Effector CD8-positive, alpha-beta T cell (primary cell): ENCODE results near the gene CDC42BPA.
"Not testable (repeated sequence)": the region's sequence is repeated elsewhere in the genome, so short reads cannot be mapped to it uniquely, and the experiment has no call there.

ENCODE experiments used
- DNase-seq: peaks from one replicate; lab custom pipeline; 2025; lab: John Stamatoyannopoulos, UW

The CDC42BPA gene

DNA sequence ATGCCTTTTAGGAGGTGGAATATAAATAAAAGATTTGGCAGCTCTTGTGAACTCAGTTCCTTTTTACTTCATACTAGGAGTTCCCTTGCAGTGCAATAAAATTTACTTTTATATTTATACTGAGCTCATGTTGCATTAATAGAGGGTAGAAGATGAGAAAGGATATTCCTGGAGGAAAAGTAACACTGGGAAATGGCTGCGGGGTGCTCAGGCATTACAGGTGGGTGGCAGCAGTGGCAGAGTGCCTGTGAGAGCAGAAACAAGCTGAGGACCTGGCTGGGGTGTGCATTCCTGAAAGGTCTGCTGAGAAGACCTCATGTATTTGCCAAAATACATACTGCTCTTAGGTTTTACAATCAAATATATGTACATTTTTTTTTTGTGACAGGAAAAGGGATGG lies 251.3 kb downstream of the CDC42BPA start:
- no peak for DNase-seq

DNA sequence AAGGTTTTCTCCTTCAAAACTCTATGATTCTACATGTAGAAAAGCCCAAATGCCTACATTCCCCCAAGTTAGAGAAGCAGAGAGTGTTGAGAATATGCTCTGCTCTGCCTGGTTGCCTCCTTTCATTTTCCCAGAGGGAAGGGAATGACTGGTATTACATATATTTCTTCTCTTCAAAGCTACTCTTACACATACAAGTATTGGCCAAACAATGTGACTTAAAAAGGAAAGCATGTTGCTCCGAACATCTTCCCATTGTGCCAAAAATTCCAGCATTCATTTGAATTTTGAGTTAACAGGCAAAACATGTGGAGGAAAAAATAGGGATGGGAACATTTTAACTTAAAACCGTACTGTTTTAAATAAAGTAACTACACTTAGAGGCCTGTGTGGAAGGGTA lies 253.0 kb downstream of the CDC42BPA start:
- DNase-seq, result no peak

DNA sequence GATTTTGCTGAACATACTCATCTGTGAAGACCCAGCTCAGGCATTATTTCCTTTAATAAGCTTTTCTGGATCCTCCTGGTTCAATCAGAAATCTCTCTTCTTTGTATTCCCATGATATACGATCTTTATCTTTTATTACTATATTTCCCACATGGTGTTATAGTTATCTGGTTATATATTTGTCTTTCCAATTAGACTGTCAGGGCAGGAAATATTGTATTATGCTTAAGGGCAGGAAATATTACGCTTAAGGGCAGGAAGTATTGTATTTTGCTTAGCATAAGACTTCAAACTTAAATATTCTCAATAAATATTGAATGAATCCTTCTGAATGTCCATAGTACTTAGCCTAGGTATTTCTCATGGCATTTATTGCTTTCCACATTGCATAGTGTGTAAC lies 256.0 kb downstream of the CDC42BPA start:
- no peak for DNase-seq

DNA sequence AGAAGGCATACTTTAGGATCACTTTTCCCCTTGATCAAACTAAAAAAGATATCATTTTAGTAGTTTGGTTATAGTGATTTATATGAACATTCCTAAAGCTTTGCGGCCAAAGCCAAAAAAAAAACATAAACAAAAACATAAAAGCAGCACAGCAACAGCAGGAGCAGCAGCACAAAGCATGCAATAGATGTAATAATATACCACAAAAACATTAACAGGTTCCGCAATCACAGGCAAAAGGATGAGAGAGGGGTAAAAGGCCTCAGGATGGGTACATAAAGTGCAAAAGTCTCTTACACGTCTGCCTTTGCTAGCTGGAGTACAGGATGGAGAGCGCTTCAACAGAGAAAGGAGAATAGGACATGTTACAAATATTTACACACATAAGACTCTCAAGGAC lies 259.2 kb downstream of the CDC42BPA start:
- DNase-seq, result no peak

DNA sequence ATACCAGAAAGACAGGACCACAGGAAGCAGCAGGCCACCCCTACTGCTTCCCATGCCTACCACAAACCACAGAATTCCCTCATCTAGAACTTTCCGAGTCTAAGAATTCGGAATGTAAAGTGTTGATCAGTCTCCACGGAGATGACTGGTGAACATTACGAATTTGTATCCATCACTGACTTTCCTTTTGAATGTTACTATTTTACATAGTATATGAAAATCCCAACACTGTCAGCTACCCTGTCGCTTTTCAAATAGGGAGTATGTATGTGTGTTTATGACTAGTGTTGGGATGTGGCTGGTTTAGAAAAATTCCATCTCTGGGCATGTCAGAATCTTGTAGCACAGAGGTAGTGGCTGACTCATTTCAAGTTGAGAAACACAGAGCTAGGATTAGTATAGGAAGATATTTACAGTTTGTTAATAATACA lies 260.0 kb downstream of the CDC42BPA start:
- DNase-seq, result no peak

DNA sequence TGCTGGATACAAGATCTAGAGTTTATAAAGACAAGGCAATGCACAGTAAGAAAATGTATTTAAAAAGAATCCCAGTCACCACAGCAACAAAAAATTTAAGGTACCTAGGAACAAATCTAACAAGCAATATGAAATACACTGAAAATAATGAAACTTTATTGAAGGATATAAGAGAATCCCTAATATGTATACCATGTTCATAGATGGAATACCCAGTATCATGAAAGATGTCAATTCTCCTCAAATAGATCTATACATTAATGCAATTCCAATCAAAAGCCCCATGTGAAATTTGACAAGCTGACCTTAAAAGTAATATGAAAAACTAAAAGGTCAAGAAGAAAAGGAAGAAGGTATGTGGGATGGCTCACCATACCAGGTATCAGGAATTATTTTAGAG lies 269.0 kb downstream of the CDC42BPA start:
- DNase-seq, result no peak

DNA sequence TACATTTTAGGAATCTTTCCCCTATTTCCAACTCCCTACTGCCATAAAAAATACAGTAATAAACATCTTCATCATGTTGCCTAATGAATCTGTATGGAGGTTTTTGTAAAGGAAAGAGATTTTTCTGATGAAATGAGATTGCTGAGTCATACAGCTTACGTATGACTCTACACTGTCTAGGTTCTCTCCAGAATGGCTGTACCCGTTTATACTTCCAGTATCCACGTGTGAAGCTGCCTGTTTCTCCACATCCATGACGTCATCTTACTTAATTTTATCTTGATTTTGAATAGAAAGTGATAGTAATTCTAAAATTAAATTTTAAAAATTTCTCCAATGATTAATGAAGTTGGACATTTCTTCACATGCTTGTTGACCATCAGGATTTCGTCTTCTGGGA lies 274.5 kb downstream of the CDC42BPA start:
- DNase-seq, result no peak

DNA sequence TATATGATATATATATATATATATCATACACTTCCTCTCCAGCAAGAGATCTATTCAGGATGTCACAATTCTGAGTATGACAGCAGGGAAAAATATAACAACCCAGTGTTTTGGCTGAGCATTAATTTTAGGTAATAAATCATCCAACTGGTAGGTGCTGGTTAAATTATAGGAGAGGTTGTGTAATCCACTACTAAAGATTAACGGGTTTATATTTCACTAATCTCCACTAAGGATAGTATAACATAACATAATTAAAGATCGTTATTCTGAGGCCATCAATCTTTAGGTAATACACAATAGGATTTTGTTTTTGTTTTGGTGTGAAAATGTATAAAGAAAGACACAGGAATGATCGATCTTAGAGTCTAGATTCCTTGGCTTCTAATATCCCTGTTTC lies 276.0 kb downstream of the CDC42BPA start:
- DNase-seq, result no peak

DNA sequence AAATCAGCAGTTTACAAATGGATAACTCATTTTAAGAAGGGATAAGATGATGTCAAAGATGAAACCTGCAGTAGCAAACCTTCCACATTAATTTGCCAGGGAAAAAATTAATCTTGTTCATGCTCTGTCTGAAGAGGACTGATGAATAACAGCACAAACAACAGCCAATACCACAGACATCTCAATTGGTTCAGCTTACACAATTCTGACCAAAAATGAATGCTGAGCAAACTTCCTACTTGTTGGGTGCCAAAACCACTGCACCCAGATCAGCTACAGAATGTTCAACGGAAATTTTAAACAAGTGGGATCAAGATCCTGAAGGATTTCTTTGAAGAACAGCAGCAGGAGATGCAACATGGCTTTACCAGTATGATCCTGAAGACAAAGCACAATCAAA lies 279.9 kb downstream of the CDC42BPA start:
- DNase-seq, result no peak

DNA sequence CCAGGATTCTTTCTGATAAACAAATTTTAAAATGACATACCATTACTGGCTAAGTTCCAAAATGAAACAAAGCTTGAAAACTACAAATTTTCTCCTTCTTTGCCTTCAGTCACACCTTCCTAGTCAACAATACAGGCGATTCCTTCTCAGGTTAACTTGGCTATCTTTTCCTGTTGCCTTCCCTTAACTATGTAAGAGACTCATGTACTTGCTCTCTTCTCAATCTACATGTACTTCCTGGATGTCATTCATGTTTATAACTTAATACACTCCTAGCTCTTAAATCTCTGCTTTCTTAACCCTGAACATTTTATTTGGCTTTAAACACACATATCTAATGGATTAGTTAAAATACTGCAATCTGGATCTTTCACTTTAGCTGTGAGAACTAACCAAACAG lies 281.2 kb downstream of the CDC42BPA start:
- no peak for DNase-seq

DNA sequence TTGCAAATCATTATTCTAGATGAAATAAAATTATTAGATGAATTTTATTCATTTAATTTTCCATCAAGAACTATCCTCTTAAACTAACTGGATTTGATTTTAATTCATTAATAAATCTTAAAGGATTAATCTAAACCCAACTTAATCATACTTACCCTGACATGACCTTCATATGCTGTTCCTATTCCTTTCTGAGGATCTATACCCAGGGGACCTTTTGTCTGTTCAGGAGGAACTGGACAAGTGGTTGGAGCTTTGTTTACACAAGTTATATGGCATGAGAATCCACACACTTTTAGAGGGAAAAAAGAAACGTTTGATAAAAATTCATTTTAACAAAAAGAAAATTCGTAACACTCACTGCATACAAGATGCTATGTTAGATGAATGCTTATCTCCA lies 283.0 kb downstream of the CDC42BPA start:
- no peak for DNase-seq

DNA sequence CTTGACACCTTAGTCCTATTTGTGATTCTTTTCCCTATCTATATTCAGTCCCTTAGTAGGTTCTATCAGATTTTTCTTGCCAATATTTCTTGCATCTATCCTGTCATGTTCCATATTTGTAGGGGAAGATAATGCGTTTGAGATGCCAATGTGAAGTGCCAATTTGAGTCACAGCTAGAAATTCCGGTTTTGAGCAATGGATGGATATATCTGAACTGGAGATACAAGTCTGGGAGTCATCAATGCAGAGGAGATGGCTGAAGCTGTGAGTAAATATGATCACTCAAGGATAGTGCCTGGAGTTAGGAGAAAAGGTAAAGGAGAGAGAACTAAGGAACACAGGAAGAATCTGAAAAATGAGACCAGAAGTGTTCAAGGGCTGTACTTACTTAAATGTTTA lies 284.4 kb downstream of the CDC42BPA start:
- no peak for DNase-seq

DNA sequence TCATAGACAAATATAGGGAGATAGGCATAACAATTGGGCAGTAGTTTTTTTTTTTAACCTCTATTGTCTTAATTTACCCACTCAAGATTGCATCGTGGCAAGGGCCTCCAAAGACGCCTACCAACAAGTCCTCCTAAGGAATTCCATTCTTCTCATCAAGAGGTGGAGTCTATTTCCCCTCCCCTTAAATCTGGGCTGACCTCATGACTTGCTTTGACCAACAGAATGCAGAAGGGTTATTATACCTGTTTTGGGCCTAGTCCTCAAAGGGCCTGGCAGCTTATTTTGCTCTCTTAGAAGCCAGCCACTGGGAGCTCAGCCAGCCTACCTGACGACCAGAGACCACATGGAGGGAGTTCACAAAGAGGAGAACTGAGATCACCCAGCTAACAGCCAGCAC lies 285.9 kb downstream of the CDC42BPA start:
- DNase-seq, result no peak

DNA sequence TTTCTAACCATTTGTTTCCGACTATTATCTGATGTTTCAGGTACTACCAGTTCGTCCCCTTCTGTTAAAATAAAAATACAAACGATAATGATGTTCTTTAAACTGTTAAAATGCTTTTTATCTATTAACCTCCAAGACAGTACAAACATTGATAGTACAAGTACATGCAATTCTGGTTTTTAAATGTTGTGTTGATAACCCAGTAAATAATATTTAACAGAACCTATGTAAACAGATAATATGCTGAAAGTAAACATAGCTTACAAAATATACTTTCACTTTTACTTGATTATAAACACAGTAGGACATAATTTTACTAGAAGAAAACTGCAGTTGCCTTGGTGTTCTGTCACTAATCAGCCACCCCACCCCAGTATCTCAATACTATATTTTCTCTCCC lies 301.3 kb downstream of the CDC42BPA start:
- no peak for DNase-seq

DNA sequence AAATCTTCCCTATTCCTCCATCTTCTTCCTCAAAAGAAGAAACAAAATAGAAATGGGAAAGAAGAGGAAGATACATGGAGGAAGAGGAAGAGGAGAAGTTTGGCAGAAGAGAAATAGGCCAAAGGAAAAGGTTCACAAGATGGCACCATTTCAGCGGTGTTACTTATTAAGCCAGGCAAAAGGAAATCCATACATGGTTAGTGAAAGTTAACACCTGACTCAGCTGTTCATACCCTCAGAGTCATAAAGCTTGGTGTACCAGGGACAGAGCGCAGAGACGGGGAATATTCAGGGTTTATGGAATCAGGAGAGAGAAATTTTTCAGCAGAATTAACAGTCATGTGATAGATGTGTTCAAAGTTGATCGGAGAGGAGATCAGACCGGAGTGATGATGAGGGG lies 307.6 kb downstream of the CDC42BPA start:
- no peak for DNase-seq

DNA sequence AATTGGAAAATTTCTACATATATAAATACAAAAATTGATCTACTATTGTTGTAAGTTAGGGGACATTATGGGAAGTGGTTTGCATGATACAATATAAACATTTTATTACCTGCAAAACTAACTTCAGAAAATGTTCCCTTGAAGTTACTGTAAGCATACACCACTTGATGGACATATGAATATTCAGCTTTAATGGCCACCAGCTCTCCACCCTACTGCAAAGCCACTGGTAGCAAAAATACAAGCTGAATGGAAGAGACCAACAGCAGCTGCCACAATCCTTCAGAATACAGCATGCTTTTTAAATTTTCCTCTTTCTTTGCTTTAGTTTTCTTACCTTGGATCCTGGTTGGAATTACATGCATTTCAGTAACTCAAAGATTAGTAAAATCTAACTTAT lies 308.4 kb downstream of the CDC42BPA start:
- DNase-seq, result no peak

DNA sequence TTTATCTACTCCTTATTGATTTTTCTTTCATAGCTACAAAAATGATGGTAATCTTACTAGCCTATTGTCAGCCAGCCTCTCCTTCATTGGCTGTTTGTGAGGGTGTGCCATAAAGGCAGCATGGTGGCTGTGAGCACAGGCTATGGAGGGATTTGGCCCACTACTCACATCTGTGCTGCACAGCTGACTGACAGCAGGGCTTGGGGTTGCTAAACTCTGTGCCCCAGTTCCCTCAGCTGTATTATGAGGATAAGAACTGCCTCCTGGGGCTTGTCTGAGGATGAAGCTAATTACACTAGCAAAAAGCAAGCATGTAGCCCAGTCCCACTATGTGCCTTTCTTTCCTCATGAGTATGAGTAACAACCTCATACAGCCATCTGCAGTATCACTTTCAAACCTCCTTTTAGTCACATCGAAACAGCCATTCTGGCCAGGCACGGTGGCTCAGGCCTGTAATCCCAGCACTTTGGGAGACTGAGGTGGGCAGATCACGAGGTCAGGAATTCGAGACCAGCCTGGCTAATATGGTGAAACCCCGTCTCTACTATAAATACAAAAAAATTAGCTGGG lies 312.0 kb downstream of the CDC42BPA start:
- DNase-seq, result no peak

DNA sequence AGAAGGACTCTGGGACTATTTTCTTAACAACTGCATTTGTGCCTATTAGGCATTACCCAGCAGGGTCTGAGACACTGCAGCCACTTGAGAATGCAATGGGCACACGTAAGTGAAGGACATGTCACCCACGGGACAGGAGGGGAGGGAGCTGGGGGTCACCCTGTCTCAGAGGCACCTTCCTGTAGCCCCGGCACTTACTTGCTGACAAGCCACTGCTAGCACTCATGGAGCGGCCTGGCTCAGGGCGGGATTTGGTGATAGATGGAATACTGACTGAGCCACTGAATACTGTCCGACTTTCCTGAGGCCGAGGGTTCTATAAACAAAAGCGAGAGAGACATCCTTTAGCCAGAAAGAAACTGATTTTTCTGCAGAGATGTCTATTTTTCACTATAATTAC lies 313.5 kb downstream of the CDC42BPA start:
- DNase-seq, result no peak

DNA sequence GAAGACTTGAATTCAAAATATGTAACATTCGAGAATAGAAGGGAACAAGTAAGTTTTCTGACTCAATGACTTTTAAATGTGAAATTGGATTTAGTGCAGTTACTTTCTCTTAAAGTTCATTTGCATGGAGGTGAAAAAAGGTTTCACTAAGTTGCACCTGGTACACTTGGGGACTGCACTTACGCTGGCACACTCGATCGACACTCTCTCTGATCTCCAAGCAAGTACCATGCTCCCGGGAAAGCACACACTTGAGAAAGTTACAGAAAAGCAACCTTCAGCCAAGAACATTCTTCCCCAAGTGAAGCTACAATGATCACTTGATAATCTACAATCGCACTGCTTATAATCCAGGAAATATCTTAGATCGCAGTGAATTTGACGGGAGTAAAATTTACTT lies 315.1 kb downstream of the CDC42BPA start:
- no peak for DNase-seq

DNA sequence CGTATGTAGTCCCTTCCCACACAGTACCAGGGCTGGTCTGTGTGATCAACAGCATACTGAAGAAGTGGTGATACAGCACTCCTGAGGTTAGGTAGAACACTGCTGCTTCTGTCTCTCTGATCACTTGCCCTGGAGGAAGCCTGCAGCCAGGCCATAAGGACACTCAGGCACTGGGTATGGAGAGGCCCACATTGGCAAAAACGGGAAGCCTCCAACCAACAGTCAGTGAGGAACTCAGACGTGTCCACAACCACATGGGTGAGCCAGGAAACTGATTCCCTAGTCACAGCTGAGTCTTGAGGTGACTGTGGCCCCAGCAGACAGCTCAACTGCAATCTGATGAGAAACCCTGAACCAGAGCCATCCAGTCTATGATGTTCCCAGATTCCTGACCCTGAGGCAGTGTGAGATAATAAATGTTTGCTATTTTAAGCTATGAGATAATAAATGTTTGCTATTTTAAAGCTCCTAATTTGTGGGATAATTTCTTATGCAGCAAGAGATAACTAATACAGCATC lies 315.7 kb downstream of the CDC42BPA start:
- DNase-seq, result no peak

DNA sequence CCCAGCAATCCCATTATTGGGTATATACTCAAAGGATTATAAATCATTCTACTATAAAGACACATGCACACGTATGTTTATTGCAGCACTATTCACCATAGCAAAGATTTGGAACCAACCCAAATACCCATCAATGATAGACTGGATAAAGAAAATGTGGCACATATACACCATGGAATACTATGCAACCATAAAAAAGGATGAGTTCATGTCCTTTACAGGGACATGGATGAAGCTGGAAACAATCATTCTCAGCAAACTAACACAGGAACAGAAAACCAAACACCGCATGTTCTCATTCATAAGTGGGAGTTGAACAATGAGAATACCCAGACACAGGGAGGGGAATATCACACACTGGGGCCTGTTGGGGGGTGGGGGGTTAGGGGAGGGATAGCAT lies 318.7 kb downstream of the CDC42BPA start:
- not testable (repeated sequence) for DNase-seq

DNA sequence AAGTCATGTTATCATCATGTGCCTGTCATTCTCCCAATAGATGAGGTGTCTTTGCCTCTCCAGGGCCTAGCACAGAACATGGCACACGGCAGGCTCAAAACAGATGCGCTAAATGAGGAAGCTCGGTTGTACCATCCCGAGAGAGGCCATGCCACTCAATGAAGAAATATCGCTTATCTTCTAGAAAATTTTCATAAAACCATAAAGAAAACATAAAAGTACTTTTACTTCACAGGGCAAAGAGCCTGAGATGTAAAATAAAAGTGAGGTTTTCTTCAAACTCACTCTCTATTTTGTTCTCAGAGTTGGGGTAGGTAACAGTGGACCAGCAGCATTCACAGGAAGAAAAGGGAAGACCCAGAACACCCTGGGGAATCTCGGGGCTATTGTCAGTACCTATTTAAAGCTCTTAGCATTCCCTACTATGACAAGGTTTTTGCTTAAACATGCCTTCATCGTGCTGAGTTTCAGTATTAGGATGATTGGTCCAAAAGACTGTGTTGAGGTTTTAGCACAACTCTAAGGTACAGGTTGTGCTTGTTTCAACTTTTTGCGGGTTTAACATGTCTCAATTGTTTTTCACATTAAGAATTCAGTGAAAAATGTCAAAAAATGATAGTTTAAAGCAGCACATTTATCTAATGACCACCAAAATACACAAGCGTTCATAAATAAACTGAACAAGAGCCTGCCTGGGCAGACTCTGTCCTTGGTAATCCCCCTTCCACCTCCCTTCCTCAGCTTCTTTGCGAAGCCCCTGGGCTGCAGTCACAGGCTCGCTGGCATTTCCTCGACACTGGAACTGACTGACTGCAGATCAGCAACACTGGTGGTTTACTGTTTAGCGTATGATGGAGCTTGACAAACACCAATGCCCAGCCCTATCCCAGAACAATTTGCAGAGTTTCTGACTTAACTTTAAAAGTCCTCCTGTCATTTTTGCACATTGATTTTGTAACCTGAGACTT lies 322.6 kb downstream of the CDC42BPA start:
- DNase-seq, result no peak
